ENCODE results near the gene PLEKHA6.

Gene PLEKHA6

DNA sequence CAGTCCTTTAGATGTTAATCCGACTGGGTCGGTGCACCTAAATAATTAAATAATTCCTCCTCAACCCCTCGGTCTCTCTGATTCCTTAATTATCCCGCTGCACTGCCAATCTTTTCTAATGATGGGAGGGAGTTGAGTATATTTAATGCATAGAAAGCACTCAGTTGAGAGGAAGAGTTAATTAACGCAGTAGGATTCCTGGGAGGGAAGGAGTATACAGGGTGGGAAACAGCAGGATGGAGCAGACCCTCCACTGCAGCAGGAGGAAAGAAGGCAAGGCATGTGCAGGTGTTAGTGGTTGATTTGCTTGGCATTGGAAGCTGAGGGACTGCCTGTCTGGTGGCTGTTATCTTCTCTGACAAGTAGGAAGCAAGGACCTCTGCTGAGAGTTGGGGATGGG is 183.7 kb downstream of the PLEKHA6 start:
- DNase-seq: no peak

- no peak for DNase-seq
These were observed 184.8 kb downstream of the PLEKHA6 start for GRCh38 chr1:204174958-204175357.

- no peak for DNase-seq
These were observed 187.2 kb downstream of the PLEKHA6 start for GRCh38 chr1:204172404-204173029.

DNA sequence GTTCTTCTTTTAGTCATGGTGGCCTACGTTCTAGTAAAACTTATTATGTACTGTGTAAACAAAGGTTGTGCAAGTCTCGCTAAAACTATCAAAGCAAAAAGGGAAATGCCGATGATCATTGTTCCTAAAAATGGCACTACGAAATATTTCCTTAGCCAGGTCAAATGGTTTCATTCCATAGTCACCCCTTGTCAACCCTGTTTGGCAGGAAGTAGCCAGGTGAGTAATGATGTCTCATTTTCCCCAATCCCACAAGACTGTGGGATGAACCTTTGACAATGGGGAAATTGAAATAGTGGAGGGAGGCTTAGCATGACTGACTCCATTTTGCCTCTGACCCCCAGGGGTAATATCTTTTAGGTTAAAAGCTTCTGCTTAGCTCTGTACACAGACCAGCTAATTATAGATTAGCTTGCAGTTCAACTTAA is 188.0 kb downstream of the PLEKHA6 start:
- no peak for DNase-seq

- DNase-seq: no peak
These were observed 189.1 kb downstream of the PLEKHA6 start for GRCh38 chr1:204170494-204171155.

DNA sequence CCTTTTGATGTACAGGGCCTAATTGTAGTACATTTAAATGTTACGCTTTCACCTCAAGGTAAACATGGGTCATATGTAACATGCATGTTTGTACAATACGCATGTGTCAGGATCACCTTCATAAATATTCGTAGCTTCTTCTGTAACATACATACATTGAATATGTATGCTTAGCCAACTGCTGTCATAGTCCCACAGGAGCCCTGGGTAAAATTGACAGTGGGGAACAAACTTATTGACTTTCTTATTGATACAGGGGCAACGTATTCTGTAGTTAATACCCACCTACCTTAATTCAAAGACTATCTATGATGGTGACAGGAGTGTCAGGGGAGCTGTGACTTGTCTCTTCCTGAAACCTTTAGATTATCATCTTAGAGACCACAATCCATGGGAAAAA is 189.9 kb downstream of the PLEKHA6 start:
- no peak for DNase-seq

Measured in left hindlimb (tissue), 1 donor.